HG03175 (cell line): ENCODE results near the gene SNX32.
"Not testable (repeated sequence)": the region's sequence is repeated elsewhere in the genome, so short reads cannot be mapped to it uniquely, and the experiment has no call there.

Experiments
- ATAC-seq: cut with Tn5 transposase; IDR thresholded peaks from one replicate; pipeline ENCODE4 v1.9.1; 2021; ENCODE audit warnings: mild to moderate bottlenecking, moderate library complexity; ENCODE audit not compliant: unreplicated experiment

Gene SNX32

DNA sequence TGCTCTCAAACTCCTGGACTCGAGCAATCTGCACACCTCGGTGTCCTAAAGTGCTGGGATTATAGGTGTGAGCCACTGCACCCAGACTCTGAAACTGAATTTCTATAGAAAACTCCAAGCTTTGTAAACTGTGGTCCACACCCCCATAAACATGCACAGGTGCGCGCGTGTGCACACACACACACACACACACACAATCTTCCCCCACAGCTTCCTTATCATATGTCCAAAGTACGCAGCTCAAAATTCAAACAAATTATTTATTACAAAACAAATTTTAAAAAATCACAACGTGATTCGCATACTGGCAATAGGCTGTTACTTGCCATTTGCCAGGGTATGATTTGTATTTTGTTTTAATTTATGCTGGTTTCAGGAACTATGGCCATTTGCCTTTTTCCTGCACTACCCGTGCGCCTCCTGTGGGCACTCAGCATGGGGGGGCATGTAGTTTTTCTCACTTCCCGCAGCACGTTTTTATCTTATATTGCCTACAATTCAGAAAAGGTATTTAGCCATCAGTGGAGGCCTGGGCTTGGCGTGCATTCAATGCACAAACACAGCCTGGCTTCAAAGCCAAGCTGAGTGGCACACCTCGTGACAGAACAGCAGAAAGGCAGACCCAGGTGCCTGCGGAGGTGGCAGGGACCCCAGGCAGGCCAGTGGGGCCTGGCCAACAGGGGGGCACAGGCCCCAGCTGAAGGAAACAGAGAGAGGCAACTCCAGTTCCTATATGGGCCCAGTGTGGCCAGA lies 10.8 kb upstream of the SNX32 start:
- ATAC-seq, result no peak

GRCh38 chr11:65826984-65827735 lies 6.6 kb upstream of the SNX32 start:
- ATAC-seq, result no peak

GRCh38 chr11:65829459-65829858 lies 4.3 kb upstream of the SNX32 start:
- ATAC-seq, result no peak

GRCh38 chr11:65832231-65832630 lies 1.5 kb upstream of the SNX32 start:
- ATAC-seq, result not testable (repeated sequence)

DNA sequence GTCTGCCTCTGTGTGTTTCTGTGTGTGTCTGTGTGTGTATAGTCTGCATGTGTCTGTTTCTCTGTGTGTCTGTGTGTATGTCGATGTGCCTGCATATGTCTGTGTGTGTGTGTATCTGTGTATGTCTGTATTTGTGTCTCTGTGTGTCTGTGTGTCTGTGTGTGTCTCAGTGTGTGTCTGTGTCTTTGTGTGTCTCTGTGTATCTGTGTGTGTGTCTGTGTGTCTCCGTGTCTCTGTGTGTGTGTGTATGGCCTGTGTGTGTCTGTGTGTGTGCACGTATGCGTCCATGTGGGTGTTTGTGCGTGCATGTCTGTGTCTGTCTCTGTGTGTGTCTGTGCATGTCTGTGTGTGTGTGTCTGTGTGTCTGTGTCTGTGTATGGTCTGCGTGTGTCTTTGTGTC lies 439 bp downstream of the SNX32 start:
- ATAC-seq, result no peak

DNA sequence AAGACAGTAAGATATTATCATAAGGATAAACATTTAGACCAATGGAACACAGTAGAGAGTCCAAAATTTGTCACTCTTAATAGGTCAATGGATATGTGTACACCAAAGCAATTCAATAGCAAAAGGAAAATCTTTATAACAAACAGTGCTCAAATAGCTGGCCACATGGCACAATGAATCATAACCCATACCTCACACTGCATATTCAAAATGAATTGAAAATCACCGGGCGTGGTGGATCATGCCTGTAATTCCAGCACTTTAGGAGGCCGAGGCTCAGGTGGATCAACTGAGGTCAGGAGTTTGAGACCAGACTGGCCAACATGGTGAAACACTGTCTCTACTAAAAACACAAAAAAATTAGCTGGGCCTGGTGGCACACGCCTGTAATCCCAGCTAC lies 8.4 kb downstream of the SNX32 start:
- no peak for ATAC-seq

DNA sequence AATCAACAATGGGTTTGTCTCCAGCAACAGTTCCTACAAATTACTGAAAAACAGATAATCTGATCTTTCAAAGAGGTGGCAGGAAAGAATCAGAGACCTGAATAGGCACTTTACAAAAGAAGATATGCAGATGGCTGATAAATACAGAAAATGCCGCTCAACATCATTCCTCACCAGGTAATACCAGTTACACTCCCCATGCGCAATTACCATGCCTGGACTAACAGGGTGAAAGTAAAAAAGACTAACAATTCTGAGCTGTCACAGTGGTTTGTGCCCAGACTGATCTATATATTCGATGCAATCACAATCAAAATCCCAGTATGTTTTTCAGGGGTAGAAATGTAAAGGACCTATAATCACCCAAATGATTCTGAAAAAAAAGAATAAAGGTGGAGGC lies 10.0 kb downstream of the SNX32 start:
- no peak for ATAC-seq

GRCh38 chr11:65844231-65844872 lies 10.6 kb downstream of the SNX32 start:
- ATAC-seq, result no peak

DNA sequence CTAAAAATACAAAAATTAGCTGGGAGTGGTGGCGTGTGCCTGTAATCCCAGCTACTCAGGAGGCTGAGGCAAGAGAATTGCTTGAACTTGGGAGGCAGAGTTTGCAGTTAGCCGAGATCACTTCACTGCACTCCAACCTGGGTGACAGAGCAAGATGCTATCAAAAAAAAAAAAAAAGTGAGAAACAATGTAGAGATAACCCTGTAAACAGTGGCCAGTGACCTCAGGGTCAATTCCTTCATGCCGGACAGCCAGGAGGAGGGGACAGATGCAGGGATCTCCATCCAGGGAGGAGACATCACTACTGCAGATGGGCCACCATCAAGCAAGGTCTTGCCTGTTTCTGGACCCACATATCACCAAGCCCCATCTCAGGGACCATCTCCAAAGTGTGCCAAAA lies 14.0 kb downstream of the SNX32 start:
- no peak for ATAC-seq

DNA sequence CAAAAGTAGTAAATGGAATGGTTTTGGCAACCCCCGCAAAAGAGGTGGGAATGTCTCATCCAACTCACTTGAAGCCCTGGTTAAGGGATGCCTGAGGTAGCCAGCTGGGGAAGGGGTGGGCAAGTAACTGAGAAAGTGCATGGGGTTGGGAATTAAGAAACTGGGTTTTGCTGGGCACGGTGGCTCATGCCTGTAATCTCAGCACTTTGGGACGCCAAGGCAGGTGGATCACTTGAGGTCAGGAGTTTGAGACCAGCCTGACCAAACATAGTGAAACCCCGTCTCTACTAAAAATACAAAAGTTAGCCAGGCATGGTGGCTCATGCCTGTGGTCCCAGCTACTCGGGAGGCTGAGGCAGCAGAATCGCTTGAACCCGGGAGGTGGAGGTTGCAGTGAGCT lies 14.9 kb downstream of the SNX32 start:
- not testable (repeated sequence) for ATAC-seq

GRCh38 chr11:65849366-65849765 lies 15.6 kb downstream of the SNX32 start:
- ATAC-seq, result no peak

GRCh38 chr11:65849771-65850216 lies 16.0 kb downstream of the SNX32 start:
- no peak for ATAC-seq

GRCh38 chr11:65850217-65851082 lies 16.7 kb downstream of the SNX32 start:
- no peak for ATAC-seq

- ATAC-seq, result no peak
These were observed 17.4 kb downstream of the SNX32 start for GRCh38 chr11:65851083-65851579.

- no peak for ATAC-seq
These were observed 18.2 kb downstream of the SNX32 start for GRCh38 chr11:65851811-65852507.

DNA sequence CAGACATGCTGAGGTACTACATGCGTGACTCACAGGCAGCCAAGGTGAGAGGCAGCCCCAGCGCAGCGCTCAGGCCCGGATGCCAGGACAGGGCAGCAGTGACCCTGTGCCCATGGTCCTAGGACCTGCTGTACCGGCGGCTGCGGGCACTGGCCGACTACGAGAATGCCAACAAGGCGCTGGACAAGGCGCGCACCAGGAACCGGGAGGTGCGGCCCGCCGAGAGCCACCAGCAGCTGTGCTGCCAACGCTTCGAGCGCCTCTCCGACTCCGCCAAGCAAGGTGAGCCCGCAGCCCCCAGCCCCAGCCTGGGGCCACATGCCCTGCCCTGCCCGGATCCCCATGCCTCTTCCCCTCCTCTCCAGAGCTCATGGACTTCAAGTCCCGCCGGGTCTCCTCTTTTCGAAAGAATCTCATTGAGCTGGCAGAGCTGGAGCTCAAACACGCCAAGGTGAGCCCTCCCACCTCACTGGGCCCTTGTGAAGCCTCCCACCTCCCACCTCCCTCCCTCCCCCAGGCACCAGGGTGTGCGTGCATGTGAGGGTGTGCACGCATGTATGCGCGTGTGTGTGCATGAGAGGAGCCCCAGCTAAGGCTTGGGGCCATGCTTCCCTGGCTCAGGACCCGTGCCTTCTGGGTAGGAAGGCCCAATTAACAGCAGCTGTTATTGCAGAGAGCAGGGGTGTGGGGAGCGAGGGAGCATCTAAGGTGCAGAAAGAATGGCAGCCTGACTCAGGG lies 18.9 kb downstream of the SNX32 start:
- ATAC-seq, result no peak

- ATAC-seq, result no peak
These were observed 19.6 kb downstream of the SNX32 start for GRCh38 chr11:65853246-65853979.

DNA sequence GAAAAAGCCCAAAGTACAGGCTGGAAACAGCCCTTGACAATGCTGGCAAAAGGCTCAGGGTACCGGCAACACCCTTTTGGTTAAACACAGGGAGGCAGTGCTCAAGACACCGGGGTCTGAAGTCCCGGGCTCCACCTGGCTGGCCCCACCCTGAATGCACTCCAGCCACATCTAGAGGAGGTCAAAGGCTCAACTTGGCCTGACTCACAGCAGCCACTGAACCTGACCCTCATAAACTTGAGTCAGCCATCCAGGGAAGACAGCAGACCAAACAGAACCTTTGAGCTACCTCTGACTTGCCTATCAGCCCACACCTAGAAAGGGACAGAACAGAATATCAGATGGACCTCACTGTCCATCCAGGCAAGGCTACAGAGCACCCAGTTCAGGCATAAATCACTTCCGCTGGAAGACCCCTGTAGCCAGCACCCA lies 20.4 kb downstream of the SNX32 start:
- no peak for ATAC-seq
